ENCODE results near the gene LILRA6.
"Not testable (repeated sequence)": the region's sequence is repeated elsewhere in the genome, so short reads cannot be mapped to it uniquely, and the experiment has no call there.

Gene LILRA6

GRCh38 chr19:54207983-54208783 lies 34.4 kb downstream of the LILRA6 start:
- DNase-seq (ENCODE audit: low read depth) = no peak
- no peak for TF ChIP-seq CTCF (IDR thresholded peaks at IDR 0.05; ENCODE audit: control insufficient read depth, insufficient read depth, low read depth, low read length, missing control alignments)
- no peak overlapping the region for H3K4me3 ChIP-seq (ENCODE audit: control insufficient read depth, low read depth, low read length)

GRCh38 chr19:54207676-54207982 lies 35.0 kb downstream of the LILRA6 start:
- no peak for TF ChIP-seq CTCF (IDR thresholded peaks at IDR 0.05; ENCODE audit: control insufficient read depth, insufficient read depth, low read depth, low read length, missing control alignments)
- H3K4me3 ChIP-seq (ENCODE audit: control insufficient read depth, low read depth, low read length) = no peak overlapping the region
- no peak for DNase-seq (ENCODE audit: low read depth)

GRCh38 chr19:54207193-54207592 lies 35.4 kb downstream of the LILRA6 start:
- DNase-seq (ENCODE audit: low read depth); H3K4me3 ChIP-seq (ENCODE audit: control insufficient read depth, low read depth, low read length): not testable (repeated sequence)

- H3K4me3 ChIP-seq (ENCODE audit: control insufficient read depth, low read depth, low read length) = no peak overlapping the region
- no peak for DNase-seq (ENCODE audit: low read depth)
- no peak for TF ChIP-seq CTCF (IDR thresholded peaks at IDR 0.05; ENCODE audit: control insufficient read depth, insufficient read depth, low read depth, low read length, missing control alignments)
Measured at GRCh38 chr19:54206831-54207177, 35.8 kb downstream of the LILRA6 start.

GRCh38 chr19:54206030-54206830 lies 36.4 kb downstream of the LILRA6 start:
- no peak for DNase-seq (ENCODE audit: low read depth)
- TF ChIP-seq CTCF (IDR thresholded peaks at IDR 0.05; ENCODE audit: control insufficient read depth, insufficient read depth, low read depth, low read length, missing control alignments) = no peak
- H3K4me3 ChIP-seq (ENCODE audit: control insufficient read depth, low read depth, low read length) = no peak overlapping the region

- TF ChIP-seq CTCF (IDR thresholded peaks at IDR 0.05; ENCODE audit: control insufficient read depth, insufficient read depth, low read depth, low read length, missing control alignments) = no peak
- no peak for DNase-seq (ENCODE audit: low read depth)
- no peak overlapping the region for H3K4me3 ChIP-seq (ENCODE audit: control insufficient read depth, low read depth, low read length)
Measured at GRCh38 chr19:54204767-54205468, 37.7 kb downstream of the LILRA6 start.

GRCh38 chr19:54203151-54203611 lies 39.4 kb downstream of the LILRA6 start:
- TF ChIP-seq CTCF (IDR thresholded peaks at IDR 0.05; ENCODE audit: control insufficient read depth, insufficient read depth, low read depth, low read length, missing control alignments) = no peak
- no peak for DNase-seq (ENCODE audit: low read depth)
- H3K4me3 ChIP-seq (ENCODE audit: control insufficient read depth, low read depth, low read length) = no peak overlapping the region; the same call in 1 of the 2 replicates

Measured in AG09309 (cell line).